Peyer's patch (tissue), 4 donors: ENCODE measurements around the gene GOLGA6L7.
"Not testable (repeated sequence)": the region's sequence is repeated elsewhere in the genome, so short reads cannot be mapped to it uniquely, and the experiment has no call there.

ENCODE experiments used
- POLR2A ChIP-seq, 2 donors: fragments of 450-650 bp; IDR thresholded peaks; one replicate each; pipeline ENCODE4 v1.5.1; 2017; ENCODE audit warnings: antibody characterized with exemption in 2 of 2, mild to moderate bottlenecking in 2 of 2, moderate library complexity in 2 of 2
- TF ChIP-seq, protein P1 (sequence below), 6 experiments: fragments of 450-650 bp in 4 of 6; fragments of 200-600 bp in 2 of 6; sonication (generic) in 1 of 6; IDR thresholded peaks; one replicate each; pipeline ENCODE4 v1.5.1; 2017 to 2019; ENCODE audit warnings: antibody characterized with exemption in 6 of 6, mild to moderate bottlenecking in 3 of 6, moderate library complexity in 1 of 6

- not testable (repeated sequence) for TF ChIP-seq POLR2A (IDR thresholded peaks at IDR 0.05)
- TF ChIP-seq, protein P1, sequence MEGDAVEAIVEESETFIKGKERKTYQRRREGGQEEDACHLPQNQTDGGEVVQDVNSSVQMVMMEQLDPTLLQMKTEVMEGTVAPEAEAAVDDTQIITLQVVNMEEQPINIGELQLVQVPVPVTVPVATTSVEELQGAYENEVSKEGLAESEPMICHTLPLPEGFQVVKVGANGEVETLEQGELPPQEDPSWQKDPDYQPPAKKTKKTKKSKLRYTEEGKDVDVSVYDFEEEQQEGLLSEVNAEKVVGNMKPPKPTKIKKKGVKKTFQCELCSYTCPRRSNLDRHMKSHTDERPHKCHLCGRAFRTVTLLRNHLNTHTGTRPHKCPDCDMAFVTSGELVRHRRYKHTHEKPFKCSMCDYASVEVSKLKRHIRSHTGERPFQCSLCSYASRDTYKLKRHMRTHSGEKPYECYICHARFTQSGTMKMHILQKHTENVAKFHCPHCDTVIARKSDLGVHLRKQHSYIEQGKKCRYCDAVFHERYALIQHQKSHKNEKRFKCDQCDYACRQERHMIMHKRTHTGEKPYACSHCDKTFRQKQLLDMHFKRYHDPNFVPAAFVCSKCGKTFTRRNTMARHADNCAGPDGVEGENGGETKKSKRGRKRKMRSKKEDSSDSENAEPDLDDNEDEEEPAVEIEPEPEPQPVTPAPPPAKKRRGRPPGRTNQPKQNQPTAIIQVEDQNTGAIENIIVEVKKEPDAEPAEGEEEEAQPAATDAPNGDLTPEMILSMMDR (IDR thresholded peaks at IDR 0.05): not testable (repeated sequence)
Measured at GRCh38 chr15:28849766-28850165, 1.3 kb upstream of the GOLGA6L7 start.
